Peyer's patch (tissue), 4 donors: Measurements from ENCODE around the gene PDE2A.

Experiments
- CTCF ChIP-seq, 6 experiments: fragments of 450-650 bp in 4 of 6; fragments of 200-600 bp in 2 of 6; sonication (generic) in 1 of 6; IDR thresholded peaks; one replicate each; pipeline ENCODE4 v1.5.1; 2017 to 2019; ENCODE audit warnings: antibody characterized with exemption in 6 of 6, mild to moderate bottlenecking in 3 of 6, moderate library complexity in 1 of 6
- POLR2A ChIP-seq, 2 donors: fragments of 450-650 bp; IDR thresholded peaks; one replicate each; pipeline ENCODE4 v1.5.1; 2017; ENCODE audit warnings: antibody characterized with exemption in 2 of 2, mild to moderate bottlenecking in 2 of 2, moderate library complexity in 2 of 2

DNA sequence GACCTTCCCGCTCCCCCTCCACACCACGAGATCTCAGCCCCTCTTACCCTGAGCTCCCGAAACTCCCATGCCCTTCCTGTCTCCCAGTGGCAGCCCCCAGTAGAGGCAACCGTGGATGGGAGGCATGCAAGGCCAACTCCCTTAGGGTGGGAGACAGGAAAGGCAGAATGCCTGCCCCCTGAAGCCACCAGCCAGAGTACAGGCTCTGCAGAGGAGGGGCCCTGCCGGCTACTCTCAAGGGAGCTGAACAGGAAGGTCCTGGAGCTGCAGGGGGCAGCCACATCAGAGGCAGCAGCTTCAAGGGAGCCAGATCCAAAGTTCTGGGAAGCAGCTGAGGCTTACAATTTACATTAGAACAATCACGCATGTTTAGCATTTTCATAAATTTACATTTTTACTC is 38.3 kb downstream of the PDE2A start:
- no peak for TF ChIP-seq CTCF (IDR thresholded peaks at IDR 0.05)
- no peak for TF ChIP-seq POLR2A (IDR thresholded peaks at IDR 0.05)
